B cell (primary cell): ENCODE data around the gene METTL8. TPM values are rescaled to one million over a fixed set of nuclear protein-coding genes. Genes with fewer than 3 reads are reported as not detected.

Experiments
- ATAC-seq: fragments of 200-7000 bp; cut with Tn5 transposase; one replicate; pipeline ENCODE4 v1.10.0; 2021; ENCODE audit warnings: low read depth, mild to moderate bottlenecking, moderate number of reproducible peaks, moderate library complexity
- CTCF ChIA-PET: fragments of 350-600 bp; sonication (Branson Sonifier 250); formaldehyde crosslinking; loops from one replicate; lab custom pipeline; 2021; ENCODE audit warnings: antibody characterized with exemption, inconsistent platforms; lab: Charles Lee
- POLR2A ChIA-PET: fragments of 350-600 bp; sonication (Branson Sonifier 250); formaldehyde crosslinking; loops from one replicate; lab custom pipeline; 2021; ENCODE audit warnings: antibody characterized with exemption; lab: Charles Lee
- DNase-seq: peaks from one replicate; pipeline ENCODE4 v3.0.0; 2013
- H2AFZ ChIP-seq: 2 replicates; pipeline ENCODE4 v1.6.1; 2012; ENCODE audit warnings: mild to moderate bottlenecking, low read depth, low read length; ENCODE audit not compliant: insufficient read depth, poor library complexity, severe bottlenecking
- H3K27ac ChIP-seq, 2 donors: 1 replicate in 1 of 2; 2 replicates in 1 of 2; pipeline ENCODE4 v1.5.1; 2012 to 2013; ENCODE audit warnings: low read length in 2 of 2, mild to moderate bottlenecking in 2 of 2, moderate library complexity in 1 of 2
- H3K27me3 ChIP-seq, 4 experiments: fragments of 200-600 bp in 1 of 4; sonication (generic) in 1 of 4; replicated peaks in 1 of 4; 1 replicate in 2 of 4; 2 replicates in 2 of 4; pipeline versions ENCODE4 v1.6.1 to v1.7.0; 2013 to 2016; ENCODE audit warnings: low read length in 3 of 4, mild to moderate bottlenecking in 2 of 4, mixed read lengths in 1 of 4, moderate library complexity in 1 of 4; ENCODE audit not compliant: insufficient read depth in 4 of 4, control insufficient read depth in 3 of 4; ENCODE audit errors: control extremely low read depth in 1 of 4
- H3K36me3 ChIP-seq, 2 experiments: replicated peaks in 1 of 2; 1 replicate in 1 of 2; 2 replicates in 1 of 2; pipeline versions ENCODE4 v1.6.1 to v1.7.1; 2013; ENCODE audit warnings: low read length in 1 of 2; ENCODE audit not compliant: insufficient read depth in 2 of 2, control insufficient read depth in 1 of 2; ENCODE audit errors: control extremely low read depth in 1 of 2, extremely low read depth in 1 of 2
- H3K4me1 ChIP-seq, 2 donors: fragments of 200-600 bp in 1 of 2; sonication (generic) in 1 of 2; 1 replicate in 1 of 2; 2 replicates in 1 of 2; pipeline versions ENCODE4 v1.5.1 to v1.6.1; 2013 to 2017; ENCODE audit warnings: low read length in 2 of 2; ENCODE audit not compliant: control insufficient read depth in 2 of 2, insufficient read depth in 2 of 2
- H3K4me2 ChIP-seq: replicated peaks from 2 replicates; pipeline ENCODE3; 2012; ENCODE audit warnings: mild to moderate bottlenecking, low read depth, low read length; ENCODE audit not compliant: poor library complexity, severe bottlenecking
- H3K4me3 ChIP-seq, 5 experiments: fragments of 200-600 bp in 1 of 5; sonication (generic) in 1 of 5; 1 replicate in 3 of 5; 2 replicates in 2 of 5; pipeline versions ENCODE4 v1.5.1 to v1.7.0; 2011 to 2016; ENCODE audit warnings: low read length in 4 of 5, mild to moderate bottlenecking in 4 of 5, low read depth in 2 of 5, control low read depth in 1 of 5, moderate library complexity in 1 of 5; ENCODE audit not compliant: insufficient read depth in 1 of 5; ENCODE audit errors: control extremely low read depth in 1 of 5, extremely low read depth in 1 of 5
- H3K79me2 ChIP-seq: fragments of 200-600 bp; sonication (generic); one replicate; pipeline ENCODE4 v1.6.0; 2016; ENCODE audit warnings: low read length; ENCODE audit not compliant: control insufficient read depth, insufficient read depth
- H3K9ac ChIP-seq: fragments of 200-600 bp; sonication (generic); 2 replicates; pipeline ENCODE4 v1.6.1; 2017; ENCODE audit warnings: mild to moderate bottlenecking, low read length, moderate library complexity
- H3K9me3 ChIP-seq, 3 donors: one replicate each; pipeline versions ENCODE4 v1.6.1 to v1.7.1; 2013; ENCODE audit warnings: low read length in 2 of 3; ENCODE audit not compliant: control insufficient read depth in 2 of 3, insufficient read depth in 1 of 3; ENCODE audit errors: control extremely low read depth in 1 of 3
- H4K20me1 ChIP-seq: 2 replicates; pipeline ENCODE4 v1.6.0; 2012; ENCODE audit warnings: mild to moderate bottlenecking, low read length; ENCODE audit not compliant: insufficient read depth, control insufficient read depth, poor library complexity, severe bottlenecking
- H3K27ac Mint-ChIP-seq: one replicate; pipeline ENCODE4 v1.8.0; 2021; ENCODE audit warnings: mixed read lengths
- H3K27me3 Mint-ChIP-seq: one replicate; pipeline ENCODE4 v1.8.0; 2021; ENCODE audit warnings: mixed read lengths
- H3K4me1 Mint-ChIP-seq: one replicate; pipeline ENCODE4 v1.8.0; 2021; ENCODE audit warnings: mixed read lengths
- H3K4me3 Mint-ChIP-seq: one replicate; pipeline ENCODE4 v1.8.0; 2021; ENCODE audit warnings: mixed read lengths
- H3K9me3 Mint-ChIP-seq: one replicate; pipeline ENCODE4 v1.8.0; 2022; ENCODE audit warnings: mixed read lengths; ENCODE audit not compliant: insufficient read depth
- CTCF ChIP-seq: fragments of 200-600 bp; IDR thresholded peaks from one replicate; pipeline ENCODE4 v1.8.0; 2022; ENCODE audit warnings: antibody characterized with exemption, mild to moderate bottlenecking
- EZH2 ChIP-seq: IDR thresholded peaks from 2 replicates; pipeline ENCODE4 v1.6.1; 2012; ENCODE audit warnings: borderline replicate concordance, low read depth, mild to moderate bottlenecking, moderate library complexity, low read length; ENCODE audit not compliant: insufficient read depth, poor library complexity, severe bottlenecking
- WGBS: methylation state at CpG from one replicate; pipeline ENCODE4 v1.1.5; 2013; ENCODE audit warnings: missing lambda C conversion rate; ENCODE audit not compliant: insufficient coverage; 5-methylcytosine and 5-hydroxymethylcytosine counted together
- intact Hi-C: fragments of 100-400 bp; cut with micrococcal nuclease; formaldehyde crosslinking; loops from one replicate; pipeline ENCODE4 v1.10.0; 2022
- polyA plus RNA-seq: library from polyadenylated mRNA; depleted of rRNA; stranded (reverse); fragments of >200 nt; gene quantifications from 2 replicates; pipeline ENCODE4 v1.2.3, GENCODE V29; 2012
- total RNA-seq, 2 donors: library from RNA; stranded (reverse); fragments of 120-200 nt in 1 of 2; gene quantifications; 1 replicate in 1 of 2; 2 replicates in 1 of 2; pipeline versions ENCODE4 v1.2.3 to v1.2.4, GENCODE V29; 2013 to 2022

The METTL8 gene
- total and polyA plus RNA-seq, 2 donors (not counting 1 experiment from before 2014, with no cell fraction given): 20.8 to 57.8 TPM

DNA sequence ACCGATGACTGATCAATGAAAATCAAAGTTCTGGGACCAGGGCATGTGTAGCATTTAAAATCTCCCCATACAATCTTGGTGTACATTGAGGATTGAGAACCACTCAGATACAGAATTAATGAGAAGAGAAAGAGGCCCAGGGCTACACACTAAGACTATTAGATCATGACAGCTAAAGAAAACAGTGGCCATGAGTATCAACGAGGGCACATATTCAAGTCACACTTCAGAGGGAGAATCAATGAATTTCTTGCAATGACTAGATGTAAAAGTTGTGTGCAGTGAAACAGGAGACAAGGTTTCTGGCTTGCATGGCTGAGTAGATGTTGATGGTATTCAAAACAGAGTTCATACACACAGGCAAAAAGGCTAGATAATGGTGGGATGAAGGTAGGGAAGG lies 29.1 kb downstream of the METTL8 start:
- H3K27ac Mint-ChIP-seq: peak overlapping the region; percentile 91
- Histone ChIP-seq H3K27me3 (no peaks in the 10 kb centered on the region), H3K4me3 (no peak overlapping the region), H2AFZ (peak overlapping the region; percentile 1), H3K4me1 (peaks cover 34 to 39% of the 10 kb centered on the region in 2 donors), H3K9me3 (peaks cover 0 to 8% (median 4%) of the 10 kb centered on the region in 3 donors), H3K4me2 (peak overlapping the region; percentile 9), H3K36me3 (no peaks in the 10 kb centered on the region), H4K20me1 (no peaks in the 10 kb centered on the region), H3K9ac (no peak overlapping the region), H3K27ac (peak overlapping the region in 1 of 2 donors; percentile 93), H3K79me2 (peaks cover 25% of the 10 kb centered on the region)
- TF ChIP-seq EZH2: no peak
- TF ChIP-seq CTCF: no peak
- no peak overlapping the region for H3K4me3 Mint-ChIP-seq
- no peaks in the 10 kb centered on the region for H3K27me3 Mint-ChIP-seq
- 67% methylated on average over 1 of the region's 2 CpGs for WGBS
- DNase-seq (no peak), ATAC-seq (no peak)
- peaks cover 46% of the 10 kb centered on the region for H3K4me1 Mint-ChIP-seq
- H3K9me3 Mint-ChIP-seq: peaks cover 6% of the 10 kb centered on the region
- ChIA-PET POLR2A (no interaction called here), CTCF (no interaction called here)
- intact Hi-C loops: loop anchor here (5.0 kb wide), 1 partner anchor 77 kb away; no protein-coding TSS in a partner anchor

DNA sequence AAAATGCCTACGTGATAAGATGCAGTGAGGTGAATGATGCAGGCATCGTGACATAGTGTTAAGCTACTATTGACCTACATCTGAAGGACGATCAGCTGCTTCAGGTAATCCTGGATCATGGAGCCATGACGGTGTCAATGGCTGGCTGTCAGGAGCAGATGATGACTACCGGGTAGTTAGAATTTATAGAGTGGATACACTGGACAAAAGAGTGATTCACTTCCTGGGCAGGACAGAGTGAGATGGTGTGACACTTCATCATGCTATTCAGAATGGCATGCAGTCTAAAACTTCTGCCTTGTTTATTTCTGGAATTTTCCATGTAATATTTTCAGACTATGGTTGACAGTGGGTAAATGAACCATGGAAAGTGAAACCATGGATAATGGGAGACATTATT lies 29.5 kb downstream of the METTL8 start:
- intact Hi-C loops: no loop called here
- 100% methylated on average over 5 of the region's 5 CpGs for WGBS
- ChIA-PET CTCF (no interaction called here), POLR2A (no interaction called here)
- H3K4me3 ChIP-seq: no peak overlapping the region
- H3K27me3 ChIP-seq: no peaks in the 10 kb centered on the region
- H3K9ac ChIP-seq: no peak overlapping the region
- peaks cover 44% of the 10 kb centered on the region for H3K4me1 Mint-ChIP-seq
- ATAC-seq: no peak
- H3K4me1 ChIP-seq: peaks cover 37 to 40% of the 10 kb centered on the region in 2 donors
- no peak overlapping the region for H3K27ac Mint-ChIP-seq
- H3K79me2 ChIP-seq: peaks cover 20% of the 10 kb centered on the region
- no peaks in the 10 kb centered on the region for H3K36me3 ChIP-seq
- peaks cover 6% of the 10 kb centered on the region for H3K9me3 Mint-ChIP-seq
- H2AFZ ChIP-seq: no peak overlapping the region
- DNase-seq: no peak
- TF ChIP-seq EZH2: no peak
- no peak for TF ChIP-seq CTCF
- H4K20me1 ChIP-seq: no peaks in the 10 kb centered on the region
- H3K4me3 Mint-ChIP-seq: no peak overlapping the region
- no peak overlapping the region for H3K4me2 ChIP-seq
- H3K27me3 Mint-ChIP-seq: no peaks in the 10 kb centered on the region
- no peak overlapping the region for H3K27ac ChIP-seq
- peaks cover 0 to 8% (median 4%) of the 10 kb centered on the region in 3 donors for H3K9me3 ChIP-seq
